Trophoblast cell (in vitro differentiated cells and primary cell): ENCODE measurements around the gene EPAS1.

ENCODE experiments used
- DNase-seq, 2 donors: peaks; one replicate each; pipeline ENCODE4 v3.0.0-alpha.2; 2016
- H2AFZ ChIP-seq: 2 replicates; pipeline ENCODE4 v1.6.1; 2013; ENCODE audit warnings: low read length, moderate library complexity, mild to moderate bottlenecking; ENCODE audit not compliant: insufficient read depth, poor library complexity
- H2AK5ac ChIP-seq: 2 replicates; pipeline ENCODE4 v1.6.1; 2013; ENCODE audit warnings: mild to moderate bottlenecking, low read length
- H2BK120ac ChIP-seq: 2 replicates; pipeline ENCODE4 v1.6.1; 2013; ENCODE audit warnings: low read length, mild to moderate bottlenecking, moderate library complexity; ENCODE audit not compliant: insufficient read depth, poor library complexity
- H2BK12ac ChIP-seq: 2 replicates; pipeline ENCODE4 v1.6.1; 2013; ENCODE audit warnings: mild to moderate bottlenecking, low read length, moderate library complexity
- H2BK5ac ChIP-seq: 2 replicates; pipeline ENCODE4 v1.6.1; 2013; ENCODE audit warnings: low read length, low read depth, moderate library complexity, mild to moderate bottlenecking; ENCODE audit not compliant: poor library complexity
- H3K14ac ChIP-seq: 2 replicates; pipeline ENCODE4 v1.6.1; 2013; ENCODE audit warnings: mild to moderate bottlenecking, low read length
- H3K18ac ChIP-seq: 2 replicates; pipeline ENCODE4 v1.6.1; 2013; ENCODE audit warnings: mild to moderate bottlenecking, low read length
- H3K23ac ChIP-seq: 2 replicates; pipeline ENCODE4 v1.6.1; 2013; ENCODE audit warnings: low read length
- H3K27ac ChIP-seq: 2 replicates; pipeline ENCODE4 v1.5.1; 2013; ENCODE audit warnings: low read depth, mild to moderate bottlenecking, inconsistent platforms, low read length, moderate library complexity
- H3K27me3 ChIP-seq: 2 replicates; pipeline ENCODE4 v1.6.1; 2013; ENCODE audit warnings: inconsistent platforms, mild to moderate bottlenecking, low read length, moderate library complexity; ENCODE audit not compliant: insufficient read depth
- H3K36me3 ChIP-seq, 2 experiments: 1 replicate in 1 of 2; 2 replicates in 1 of 2; pipeline ENCODE4 v1.6.1; 2013; ENCODE audit warnings: low read length in 2 of 2, mild to moderate bottlenecking in 2 of 2, moderate library complexity in 1 of 2; ENCODE audit not compliant: insufficient read depth in 2 of 2, control insufficient read depth in 1 of 2
- H3K4ac ChIP-seq: 2 replicates; pipeline ENCODE4 v1.6.1; 2013; ENCODE audit warnings: low read depth, mild to moderate bottlenecking, low read length, moderate library complexity
- H3K4me1 ChIP-seq, 2 experiments: 1 replicate in 1 of 2; 2 replicates in 1 of 2; pipeline ENCODE4 v1.6.1; 2013; ENCODE audit warnings: low read length in 2 of 2, mild to moderate bottlenecking in 2 of 2, moderate library complexity in 1 of 2; ENCODE audit not compliant: insufficient read depth in 2 of 2, control insufficient read depth in 1 of 2
- H3K4me2 ChIP-seq: 2 replicates; pipeline ENCODE4 v1.6.1; 2013; ENCODE audit warnings: inconsistent platforms, mild to moderate bottlenecking, low read length, moderate library complexity
- H3K4me3 ChIP-seq: 2 replicates; pipeline ENCODE4 v1.5.1; 2013; ENCODE audit warnings: mild to moderate bottlenecking, low read depth, low read length, inconsistent platforms
- H3K79me1 ChIP-seq: one replicate; pipeline ENCODE4 v1.6.1; 2013; ENCODE audit warnings: low read length
- H3K79me2 ChIP-seq: 2 replicates; pipeline ENCODE4 v1.6.1; 2013; ENCODE audit warnings: low read length, mild to moderate bottlenecking; ENCODE audit not compliant: control insufficient read depth, insufficient read depth, poor library complexity
- H3K9ac ChIP-seq: 2 replicates; pipeline ENCODE4 v1.6.1; 2013; ENCODE audit warnings: mild to moderate bottlenecking, low read length
- H3K9me3 ChIP-seq: 2 replicates; pipeline ENCODE4 v1.6.1; 2013; ENCODE audit warnings: low read depth, mild to moderate bottlenecking, control low read depth, inconsistent platforms, low read length; ENCODE audit not compliant: insufficient read depth
- H4K12ac ChIP-seq: 2 replicates; pipeline ENCODE4 v1.6.1; 2013; ENCODE audit warnings: low read depth, mild to moderate bottlenecking, low read length, moderate library complexity
- H4K8ac ChIP-seq: 2 replicates; pipeline ENCODE4 v1.6.1; 2013; ENCODE audit warnings: low read depth, mild to moderate bottlenecking, low read length, moderate library complexity
- H4K91ac ChIP-seq: one replicate; pipeline ENCODE4 v1.6.1; 2013; ENCODE audit warnings: low read depth, mild to moderate bottlenecking, low read length, moderate library complexity
- WGBS: extraction: QIAGEN DNeasy Blood & Tissue Kit; methylation state at CpG from one replicate; pipeline ENCODE4 v1.1.7; 2013; ENCODE audit warnings: missing lambda C conversion rate; ENCODE audit not compliant: insufficient read length, insufficient coverage; ENCODE audit errors: extremely low coverage; 5-methylcytosine and 5-hydroxymethylcytosine counted together

The EPAS1 gene

GRCh38 chr2:46346719-46347118 is 49.5 kb downstream of the EPAS1 start:
- H3K9ac ChIP-seq, result no peak overlapping the region

DNA sequence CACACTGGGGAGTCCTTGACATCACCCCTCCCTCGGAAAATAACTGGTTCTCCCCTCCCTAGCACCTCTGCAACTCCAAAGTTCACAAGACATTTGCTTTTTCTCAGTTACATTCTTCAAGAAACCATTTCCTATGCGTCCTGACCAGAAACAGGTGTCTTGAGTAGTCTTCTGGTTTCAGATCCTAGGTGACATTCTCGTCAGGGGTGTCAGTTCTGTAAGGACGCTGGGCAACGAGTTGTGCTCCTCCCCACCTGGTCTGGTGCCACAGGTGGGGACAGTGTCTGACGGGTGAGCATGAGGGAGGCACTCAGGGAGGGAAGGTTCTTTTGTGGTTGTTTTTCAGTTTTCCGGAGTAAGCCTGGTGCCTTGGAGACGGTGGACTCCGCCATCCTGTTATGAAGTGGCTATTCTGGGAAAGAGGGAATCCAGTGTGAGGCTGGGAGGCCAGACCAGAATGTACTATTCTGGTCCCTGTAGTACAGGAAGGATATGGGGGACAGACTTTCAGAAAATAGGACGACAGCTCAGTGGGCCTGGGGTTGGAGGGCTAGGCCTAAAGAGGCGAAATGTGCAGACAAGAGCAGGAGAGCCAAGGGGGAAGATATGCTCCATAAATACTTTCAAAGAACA is 50.6 kb downstream of the EPAS1 start:
- Histone ChIP-seq H3K27me3 (no peaks in the 10 kb centered on the region), H3K18ac (no peak overlapping the region), H2AFZ (no peak overlapping the region), H2BK5ac (no peak overlapping the region), H3K79me2 (peaks cover 14% of the 10 kb centered on the region), H4K91ac (no peak overlapping the region), H3K79me1 (no peaks in the 10 kb centered on the region), H2AK5ac (no peak overlapping the region), H3K14ac (no peak overlapping the region), H4K12ac (no peak overlapping the region), H3K9me3 (no peaks in the 10 kb centered on the region), H3K36me3 (peaks cover 46 to 62% of the 10 kb centered on the region in 2 experiments), H3K4me1 (peaks cover 0 to 3% of the 10 kb centered on the region in 2 experiments), H3K27ac (no peak overlapping the region), H3K9ac (no peak overlapping the region), H3K4me2 (no peak overlapping the region), H3K23ac (peak overlapping the region; percentile 24), H2BK120ac (no peak overlapping the region), H2BK12ac (no peak overlapping the region), H4K8ac (no peak overlapping the region), H3K4ac (peak overlapping the region; percentile 13), H3K4me3 (no peak overlapping the region)
- DNase-seq, result no peak
- no CpG with 5 or more reads among the region's 11 CpGs for WGBS

More at GRCh38 chr2:46346719-46347118, 49.5 kb downstream of the EPAS1 start:
- peaks cover 37 to 51% of the 10 kb centered on the region in 2 experiments for H3K36me3 ChIP-seq
- H3K4ac ChIP-seq, result peak overlapping the region; percentile 77
- no peak overlapping the region for H3K18ac ChIP-seq
- H4K91ac ChIP-seq, result no peak overlapping the region
- no peak overlapping the region for H2BK5ac ChIP-seq
- H3K23ac ChIP-seq, result no peak overlapping the region
- no peak overlapping the region for H3K4me3 ChIP-seq
- no peak overlapping the region for H3K14ac ChIP-seq
- H3K79me1 ChIP-seq, result no peaks in the 10 kb centered on the region
- no peak overlapping the region for H4K12ac ChIP-seq
- H3K27ac ChIP-seq, result no peak overlapping the region
- DNase-seq, result no peak
- H3K4me2 ChIP-seq, result no peak overlapping the region
- H3K79me2 ChIP-seq, result peaks cover 18% of the 10 kb centered on the region
- no peak overlapping the region for H2BK12ac ChIP-seq
- H2AFZ ChIP-seq, result no peak overlapping the region
- H3K4me1 ChIP-seq, result peaks cover 4 to 8% of the 10 kb centered on the region in 2 experiments
- no peak overlapping the region for H2BK120ac ChIP-seq
- no peaks in the 10 kb centered on the region for H3K27me3 ChIP-seq
- no peak overlapping the region for H2AK5ac ChIP-seq
- WGBS, result no CpG with 5 or more reads among the region's 10 CpGs
- no peak overlapping the region for H4K8ac ChIP-seq
- H3K9me3 ChIP-seq, result no peaks in the 10 kb centered on the region

- H3K9ac ChIP-seq, result no peak overlapping the region
- H3K4me3 ChIP-seq, result no peak overlapping the region
- no peak overlapping the region for H3K14ac ChIP-seq
- H2BK120ac ChIP-seq, result no peak overlapping the region
- H2AFZ ChIP-seq, result no peak overlapping the region
- H3K9me3 ChIP-seq, result no peaks in the 10 kb centered on the region
- no peak overlapping the region for H3K23ac ChIP-seq
- no peak overlapping the region for H4K12ac ChIP-seq
- DNase-seq, result no peak
- H2AK5ac ChIP-seq, result no peak overlapping the region
- H3K4me2 ChIP-seq, result no peak overlapping the region
- H3K18ac ChIP-seq, result no peak overlapping the region
- H2BK5ac ChIP-seq, result no peak overlapping the region
- peaks cover 53 to 74% of the 10 kb centered on the region in 2 experiments for H3K36me3 ChIP-seq
- peaks cover 10% of the 10 kb centered on the region for H3K79me2 ChIP-seq
- no CpG with 5 or more reads among the region's 6 CpGs for WGBS
- no peak overlapping the region for H4K8ac ChIP-seq
- peak overlapping the region; percentile 61 for H3K4ac ChIP-seq
- no peak overlapping the region for H4K91ac ChIP-seq
- H3K27me3 ChIP-seq, result no peaks in the 10 kb centered on the region
- no peak overlapping the region for H3K27ac ChIP-seq
- H3K4me1 ChIP-seq, result peaks cover 0 to 3% of the 10 kb centered on the region in 2 experiments
- no peak overlapping the region for H2BK12ac ChIP-seq
- H3K79me1 ChIP-seq, result no peaks in the 10 kb centered on the region
Measured at GRCh38 chr2:46349115-46349547, 51.9 kb downstream of the EPAS1 start.

DNA sequence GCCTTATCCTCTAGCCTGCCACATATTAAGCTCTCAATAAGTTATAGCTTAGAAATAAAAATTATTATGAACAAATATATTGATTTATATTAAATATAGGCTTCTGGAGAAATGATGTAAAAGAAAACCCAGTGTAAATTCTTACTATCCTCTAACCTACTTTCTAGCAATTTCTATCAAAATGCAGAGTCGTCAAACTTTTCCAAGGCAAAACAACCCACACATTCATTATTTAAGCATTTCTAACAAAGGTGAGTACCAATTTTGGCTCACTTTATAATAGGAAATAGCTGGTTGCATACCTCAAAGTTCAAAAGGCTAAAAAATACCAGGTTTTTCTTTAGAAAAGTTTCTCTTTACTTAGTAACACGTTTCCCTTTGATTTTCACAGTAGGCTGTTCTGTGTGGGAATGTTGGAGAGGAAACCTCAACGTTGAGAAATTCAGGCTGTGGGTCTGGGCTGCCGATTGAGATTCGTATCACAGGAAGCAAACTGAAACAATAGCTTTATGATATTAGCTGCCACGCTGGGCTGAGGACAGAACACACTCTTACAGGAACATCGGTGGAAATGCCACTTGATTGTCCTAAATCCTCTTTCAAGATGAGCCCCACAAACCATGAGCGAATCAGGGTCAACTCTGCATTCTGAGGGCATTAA is 53.0 kb downstream of the EPAS1 start:
- Histone ChIP-seq H2BK12ac (no peak overlapping the region), H4K8ac (no peak overlapping the region), H3K79me2 (peaks cover 5% of the 10 kb centered on the region), H3K9ac (no peak overlapping the region), H2AK5ac (no peak overlapping the region), H3K27me3 (no peaks in the 10 kb centered on the region), H2BK120ac (no peak overlapping the region), H3K4ac (no peak overlapping the region), H4K91ac (no peak overlapping the region), H3K36me3 (peaks cover 59 to 79% of the 10 kb centered on the region in 2 experiments), H3K9me3 (no peaks in the 10 kb centered on the region), H3K4me2 (no peak overlapping the region), H2AFZ (no peak overlapping the region), H3K4me1 (peaks cover 0 to 3% of the 10 kb centered on the region in 2 experiments), H3K23ac (no peak overlapping the region), H3K4me3 (no peak overlapping the region), H3K14ac (no peak overlapping the region), H3K79me1 (no peaks in the 10 kb centered on the region), H3K27ac (no peak overlapping the region), H4K12ac (no peak overlapping the region), H3K18ac (no peak overlapping the region), H2BK5ac (no peak overlapping the region)
- DNase-seq, result no peak
- WGBS, result no CpG with 5 or more reads among the region's 8 CpGs
